ENCODE data around the gene GRB10.
A peak's percentile ranks its signal among the peaks of the same experiment; 100 is the strongest.

GRB10 gene

GRCh38 chr7:50724526-50725520 is 57.9 kb downstream of the GRB10 start:
- Mint-ChIP-seq H3K27ac (peak overlapping the region; percentile 21), H3K36me3 (ENCODE audit: low read depth) (peaks cover 5% of the 10 kb centered on the region), H3K4me1 (peaks cover 40% of the 10 kb centered on the region), H3K9me3 (no peaks in the 10 kb centered on the region), H3K4me3 (no peak overlapping the region), H3K27me3 (ENCODE audit: low read depth, poor library complexity) (peaks cover 3% of the 10 kb centered on the region)
- TF ChIP-seq CTCF (IDR thresholded peaks at IDR 0.05), result no peak
- DNase-seq, result no peak

- Mint-ChIP-seq H3K27ac (no peak overlapping the region), H3K9me3 (no peaks in the 10 kb centered on the region), H3K36me3 (ENCODE audit: low read depth) (peaks cover 5% of the 10 kb centered on the region), H3K27me3 (ENCODE audit: low read depth, poor library complexity) (peaks cover 3% of the 10 kb centered on the region), H3K4me3 (no peak overlapping the region), H3K4me1 (peaks cover 49% of the 10 kb centered on the region)
- TF ChIP-seq CTCF (IDR thresholded peaks at IDR 0.05), result no peak
- DNase-seq, result no peak
Observed at GRCh38 chr7:50723888-50724287, 58.8 kb downstream of the GRB10 start.

- Mint-ChIP-seq H3K27ac (no peak overlapping the region), H3K4me1 (peaks cover 57% of the 10 kb centered on the region), H3K27me3 (ENCODE audit: low read depth, poor library complexity) (peaks cover 3% of the 10 kb centered on the region), H3K4me3 (no peak overlapping the region), H3K36me3 (ENCODE audit: low read depth) (peaks cover 5% of the 10 kb centered on the region), H3K9me3 (no peaks in the 10 kb centered on the region)
- DNase-seq, result no peak
- no peak for TF ChIP-seq CTCF (IDR thresholded peaks at IDR 0.05)
Observed at GRCh38 chr7:50723173-50723572, 59.5 kb downstream of the GRB10 start.

- no peak for TF ChIP-seq CTCF (IDR thresholded peaks at IDR 0.05)
- no peak for DNase-seq
- Mint-ChIP-seq H3K27ac (no peak overlapping the region), H3K27me3 (ENCODE audit: low read depth, poor library complexity) (peaks cover 3% of the 10 kb centered on the region), H3K36me3 (ENCODE audit: low read depth) (peaks cover 3% of the 10 kb centered on the region), H3K9me3 (no peaks in the 10 kb centered on the region), H3K4me1 (peaks cover 66% of the 10 kb centered on the region), H3K4me3 (no peak overlapping the region)
Observed at GRCh38 chr7:50721661-50722259, 60.9 kb downstream of the GRB10 start.

GRCh38 chr7:50721160-50721559 is 61.5 kb downstream of the GRB10 start:
- Mint-ChIP-seq H3K9me3 (no peaks in the 10 kb centered on the region), H3K27ac (no peak overlapping the region), H3K4me1 (peaks cover 72% of the 10 kb centered on the region), H3K4me3 (no peak overlapping the region), H3K27me3 (ENCODE audit: low read depth, poor library complexity) (peaks cover 3% of the 10 kb centered on the region), H3K36me3 (ENCODE audit: low read depth) (no peaks in the 10 kb centered on the region)
- DNase-seq, result no peak
- no peak for TF ChIP-seq CTCF (IDR thresholded peaks at IDR 0.05)

Data from nephron progenitor cell (in vitro differentiated cells).